ENCODE measurements around the gene EHBP1L1. TPM values are rescaled to one million over a fixed set of nuclear protein-coding genes. Genes with fewer than 3 reads are reported as not detected.

EHBP1L1 gene
- polyA plus RNA-seq, 1 donor (not counting 4 experiments of a cell fraction or from before 2014, with no cell fraction given): 10.4 TPM

- H3K4me1 ChIP-seq (ENCODE audit: control insufficient read depth, extremely low read depth, insufficient read depth, low read length): peaks cover 5% of the 10 kb centered on the region
- H3K27me3 ChIP-seq (ENCODE audit: control insufficient read depth, extremely low read depth, insufficient read depth, low read length): no peaks in the 10 kb centered on the region
- H3K9ac ChIP-seq (ENCODE audit: control insufficient read depth, extremely low read depth, insufficient read depth, low read length): no peak overlapping the region
- no peaks in the 10 kb centered on the region for H3K79me2 ChIP-seq (ENCODE audit: control insufficient read depth, insufficient read depth, low read length)
- no peak overlapping the region for H3K4me2 ChIP-seq (ENCODE audit: control insufficient read depth, extremely low read depth, insufficient read depth, low read depth, low read length)
- no peak for TF ChIP-seq EZH2 (IDR thresholded peaks at IDR 0.05; ENCODE audit: low read length)
- TF ChIP-seq CTCF (optimal IDR thresholded peaks at IDR 0.05 in 1 of 3, IDR thresholded peaks at IDR 0.05 in 1 of 3, conservative IDR thresholded peaks at IDR 0.05 in 1 of 3; ENCODE audit: extremely low read depth in 1 of 3, insufficient read depth in 2 of 3, low read length in 3 of 3): no peak
- H2AFZ ChIP-seq (ENCODE audit: control insufficient read depth, low read length): no peak overlapping the region
- peaks cover 4% of the 10 kb centered on the region for H4K20me1 ChIP-seq (ENCODE audit: control insufficient read depth, extremely low read depth, insufficient read depth, low read length)
- H3K36me3 ChIP-seq (ENCODE audit: control insufficient read depth in 2 of 2, extremely low read depth in 1 of 2, insufficient read depth in 2 of 2, low read length in 2 of 2): peaks cover 49 to 55% of the 10 kb centered on the region in 2 experiments
- no peak overlapping the region for H3K27ac ChIP-seq (ENCODE audit: control insufficient read depth, insufficient read depth, low read length)
- H3K4me3 ChIP-seq (ENCODE audit: control insufficient read depth in 2 of 3, extremely low read depth in 1 of 3, insufficient read depth in 2 of 3, low read depth in 1 of 3, low read length in 3 of 3): no peak overlapping the region
- DNase-seq (ENCODE audit: low read depth, low spot score) (no peak), FAIRE-seq (no peak)
- H3K9me1 ChIP-seq (ENCODE audit: control insufficient read depth, extremely low read depth, insufficient read depth, low read length): no peaks in the 10 kb centered on the region
- H3K9me3 ChIP-seq (ENCODE audit: control insufficient read depth, low read depth, low read length): no peaks in the 10 kb centered on the region
- dilution Hi-C loops (cut with MboI; ENCODE audit: extremely low pct_ligation_motif_present, low sequenced_read_pairs): no loop called here
Measured at GRCh38 chr11:65633390-65634108, 57.7 kb downstream of the EHBP1L1 start.

- peaks cover 46 to 52% of the 10 kb centered on the region in 2 experiments for H3K36me3 ChIP-seq (ENCODE audit: control insufficient read depth in 2 of 2, extremely low read depth in 1 of 2, insufficient read depth in 2 of 2, low read length in 2 of 2)
- no peak overlapping the region for H3K27ac ChIP-seq (ENCODE audit: control insufficient read depth, insufficient read depth, low read length)
- peaks cover 7% of the 10 kb centered on the region for H3K4me1 ChIP-seq (ENCODE audit: control insufficient read depth, extremely low read depth, insufficient read depth, low read length)
- no peak overlapping the region for H3K9ac ChIP-seq (ENCODE audit: control insufficient read depth, extremely low read depth, insufficient read depth, low read length)
- no peaks in the 10 kb centered on the region for H3K9me3 ChIP-seq (ENCODE audit: control insufficient read depth, low read depth, low read length)
- no peak for DNase-seq (ENCODE audit: low read depth, low spot score)
- TF ChIP-seq CTCF (optimal IDR thresholded peaks at IDR 0.05 in 1 of 3, IDR thresholded peaks at IDR 0.05 in 1 of 3, conservative IDR thresholded peaks at IDR 0.05 in 1 of 3; ENCODE audit: extremely low read depth in 1 of 3, insufficient read depth in 2 of 3, low read length in 3 of 3) (no peak), EZH2 (IDR thresholded peaks at IDR 0.05; ENCODE audit: low read length) (no peak)
- H3K27me3 ChIP-seq (ENCODE audit: control insufficient read depth, extremely low read depth, insufficient read depth, low read length): no peaks in the 10 kb centered on the region
- peaks cover 4% of the 10 kb centered on the region for H4K20me1 ChIP-seq (ENCODE audit: control insufficient read depth, extremely low read depth, insufficient read depth, low read length)
- dilution Hi-C loops (cut with MboI; ENCODE audit: extremely low pct_ligation_motif_present, low sequenced_read_pairs): no loop called here
- H2AFZ ChIP-seq (ENCODE audit: control insufficient read depth, low read length): no peak overlapping the region
- no peak overlapping the region for H3K4me3 ChIP-seq (ENCODE audit: control insufficient read depth in 2 of 3, extremely low read depth in 1 of 3, insufficient read depth in 2 of 3, low read depth in 1 of 3, low read length in 3 of 3)
- H3K4me2 ChIP-seq (ENCODE audit: control insufficient read depth, extremely low read depth, insufficient read depth, low read depth, low read length): no peak overlapping the region
- FAIRE-seq: no peak
- no peaks in the 10 kb centered on the region for H3K79me2 ChIP-seq (ENCODE audit: control insufficient read depth, insufficient read depth, low read length)
- no peaks in the 10 kb centered on the region for H3K9me1 ChIP-seq (ENCODE audit: control insufficient read depth, extremely low read depth, insufficient read depth, low read length)
Measured at GRCh38 chr11:65634109-65634436, 58.2 kb downstream of the EHBP1L1 start.
